Left forelimb (tissue), 1 donor: ENCODE data around the gene WFDC1.

Experiments
- DNase-seq: peaks from one replicate; pipeline ENCODE4 v3.0.0-alpha.2; 2018; ENCODE audit warnings: low spot score

The WFDC1 gene

GRCh38 chr16:84354306-84354705, 59.6 kb downstream of the WFDC1 start:
- DNase-seq, result no peak

GRCh38 chr16:84355149-84355548, 60.5 kb downstream of the WFDC1 start:
- DNase-seq, result no peak

GRCh38 chr16:84356176-84356575, 61.5 kb downstream of the WFDC1 start:
- no peak for DNase-seq

- DNase-seq, result no peak
These were observed 62.0 kb downstream of the WFDC1 start for GRCh38 chr16:84356591-84357116.

- no peak for DNase-seq
These were observed 62.5 kb downstream of the WFDC1 start for GRCh38 chr16:84357191-84357651.

GRCh38 chr16:84358601-84359295, 64.1 kb downstream of the WFDC1 start:
- DNase-seq, result no peak

- DNase-seq, result no peak
These were observed 64.6 kb downstream of the WFDC1 start for GRCh38 chr16:84359326-84359725.

- no peak for DNase-seq
These were observed 65.5 kb downstream of the WFDC1 start for GRCh38 chr16:84360170-84360569.

- DNase-seq, result no peak
These were observed 66.1 kb downstream of the WFDC1 start for GRCh38 chr16:84360748-84361147.

GRCh38 chr16:84361546-84361945, 66.9 kb downstream of the WFDC1 start:
- no peak for DNase-seq

GRCh38 chr16:84362471-84362941, 67.8 kb downstream of the WFDC1 start:
- DNase-seq, result no peak

- no peak for DNase-seq
These were observed 71.5 kb downstream of the WFDC1 start for GRCh38 chr16:84366208-84366607.

GRCh38 chr16:84367297-84367680, 72.6 kb downstream of the WFDC1 start:
- DNase-seq, result no peak

- DNase-seq, result no peak
These were observed 73.2 kb downstream of the WFDC1 start for GRCh38 chr16:84367750-84368307.

GRCh38 chr16:84368308-84368996, 73.8 kb downstream of the WFDC1 start, which contains the start of gene ATP2C2:
ATP2C2 (plus strand) TSS chr16:84368538; CDS start chr16:84368616, 78 bp downstream.
- DNase-seq, result no peak

GRCh38 chr16:84369105-84369504, 74.4 kb downstream of the WFDC1 start:
- no peak for DNase-seq

- DNase-seq, result no peak
These were observed 75.4 kb downstream of the WFDC1 start for GRCh38 chr16:84369938-84370627.

- no peak for DNase-seq
These were observed 76.3 kb downstream of the WFDC1 start for GRCh38 chr16:84370723-84371552.

GRCh38 chr16:84371553-84371865, 76.8 kb downstream of the WFDC1 start:
- no peak for DNase-seq

GRCh38 chr16:84373907-84374489, 79.3 kb downstream of the WFDC1 start:
- no peak for DNase-seq

GRCh38 chr16:84378099-84378498, 83.4 kb downstream of the WFDC1 start:
- no peak for DNase-seq
